ENCODE results near the gene MLH1. TPM values are rescaled to one million over a fixed set of nuclear protein-coding genes. Genes with fewer than 3 reads are reported as not detected.

The MLH1 gene
- total and polyA plus RNA-seq, 2 donors from 2014 or later = 22.9 to 29.2 TPM

GRCh38 chr3:37026851-37027250 lies 33.5 kb downstream of the MLH1 start:
- Histone ChIP-seq H3K9me3 (ENCODE audit: control insufficient read depth in 2 of 3, insufficient read depth in 1 of 3, low read length in 3 of 3) (no peaks in the 10 kb centered on the region), H3K9ac (ENCODE audit: low read length in 3 of 3) (no peak overlapping the region), H3K4me3 (ENCODE audit: low read length in 3 of 3) (no peak overlapping the region), H3K36me3 (ENCODE audit: control insufficient read depth in 2 of 3, insufficient read depth in 3 of 3, low read length in 3 of 3) (peaks cover 0 to 39% (median 12%) of the 10 kb centered on the region in 3 donors), H3K4me1 (ENCODE audit: control insufficient read depth in 2 of 3, insufficient read depth in 2 of 3, low read depth in 1 of 3, low read length in 3 of 3) (no peaks in the 10 kb centered on the region), H3K27ac (ENCODE audit: low read depth in 2 of 2, low read length in 2 of 2) (no peak overlapping the region), H3K27me3 (ENCODE audit: control insufficient read depth, insufficient read depth, low read length) (no peaks in the 10 kb centered on the region)
- FAIRE-seq (no peak), DNase-seq (no peak)
- intact Hi-C loops (cut with DNase I) = no loop called here
- no peak for TF ChIP-seq CTCF (IDR thresholded peaks at IDR 0.05; ENCODE audit: borderline replicate concordance, extremely low read depth, insufficient read depth)

- Histone ChIP-seq H3K9me3 (ENCODE audit: control insufficient read depth in 2 of 3, insufficient read depth in 1 of 3, low read length in 3 of 3) (no peaks in the 10 kb centered on the region), H3K9ac (ENCODE audit: low read length in 3 of 3) (no peak overlapping the region), H3K4me3 (ENCODE audit: low read length in 3 of 3) (no peak overlapping the region), H3K36me3 (ENCODE audit: control insufficient read depth in 2 of 3, insufficient read depth in 3 of 3, low read length in 3 of 3) (peaks cover 0 to 27% (median 16%) of the 10 kb centered on the region in 3 donors), H3K27me3 (ENCODE audit: control insufficient read depth, insufficient read depth, low read length) (no peaks in the 10 kb centered on the region), H3K4me1 (ENCODE audit: control insufficient read depth in 2 of 3, insufficient read depth in 2 of 3, low read depth in 1 of 3, low read length in 3 of 3) (no peaks in the 10 kb centered on the region), H3K27ac (ENCODE audit: low read depth in 2 of 2, low read length in 2 of 2) (no peak overlapping the region)
- FAIRE-seq (no peak), DNase-seq (peak in 2 of 5 donors; percentile 7 to 31)
- intact Hi-C loops (cut with DNase I) = no loop called here
- TF ChIP-seq CTCF (IDR thresholded peaks at IDR 0.05; ENCODE audit: borderline replicate concordance, extremely low read depth, insufficient read depth) = no peak
Measured at GRCh38 chr3:37028329-37028728, 35.0 kb downstream of the MLH1 start.

GRCh38 chr3:37029111-37029510 lies 35.8 kb downstream of the MLH1 start:
- Histone ChIP-seq H3K27ac (ENCODE audit: low read depth in 2 of 2, low read length in 2 of 2) (no peak overlapping the region), H3K9ac (ENCODE audit: low read length in 3 of 3) (no peak overlapping the region), H3K4me1 (ENCODE audit: control insufficient read depth in 2 of 3, insufficient read depth in 2 of 3, low read depth in 1 of 3, low read length in 3 of 3) (no peaks in the 10 kb centered on the region), H3K36me3 (ENCODE audit: control insufficient read depth in 2 of 3, insufficient read depth in 3 of 3, low read length in 3 of 3) (peaks cover 0 to 27% (median 16%) of the 10 kb centered on the region in 3 donors), H3K4me3 (ENCODE audit: low read length in 3 of 3) (no peak overlapping the region), H3K27me3 (ENCODE audit: control insufficient read depth, insufficient read depth, low read length) (no peaks in the 10 kb centered on the region), H3K9me3 (ENCODE audit: control insufficient read depth in 2 of 3, insufficient read depth in 1 of 3, low read length in 3 of 3) (no peaks in the 10 kb centered on the region)
- no peak for FAIRE-seq
- TF ChIP-seq CTCF (IDR thresholded peaks at IDR 0.05; ENCODE audit: borderline replicate concordance, extremely low read depth, insufficient read depth) = no peak
- intact Hi-C loops (cut with DNase I) = no loop called here
- DNase-seq = no peak

Data from kidney (tissue), 14 donors.